Hippocampal formation (tissue), 2 donors: ENCODE measurements around the gene CDSN.
"Not testable (repeated sequence)": the region's sequence is repeated elsewhere in the genome, so short reads cannot be mapped to it uniquely, and the experiment has no call there.

Experiments
- DNase-seq, 2 donors: peaks; one replicate each; lab custom pipeline; 2025; lab: John Stamatoyannopoulos, UW

Gene CDSN

GRCh38 chr6:31120151-31120915 lies at the start of gene CDSN:
CDSN (minus strand) TSS chr6:31120446; CDS start chr6:31120419, 27 bp downstream.
- DNase-seq, result no peak

- no peak for DNase-seq
Observed at GRCh38 chr6:31169123-31169857, 49.0 kb upstream of the CDSN start.

- no peak for DNase-seq
Observed at GRCh38 chr6:31168606-31169005, 48.4 kb upstream of the CDSN start.

- DNase-seq, result no peak
Observed at GRCh38 chr6:31165986-31166385, 45.7 kb upstream of the CDSN start.

GRCh38 chr6:31165064-31165832 lies 45.0 kb upstream of the CDSN start:
- not testable (repeated sequence) for DNase-seq

- not testable (repeated sequence) for DNase-seq
Observed at GRCh38 chr6:31164475-31165063, 44.3 kb upstream of the CDSN start.

GRCh38 chr6:31163922-31164321 lies 43.7 kb upstream of the CDSN start:
- no peak for DNase-seq

GRCh38 chr6:31162463-31163165 lies 42.4 kb upstream of the CDSN start:
- DNase-seq, result no peak

- DNase-seq, result no peak
Observed at GRCh38 chr6:31161216-31162126, 41.2 kb upstream of the CDSN start.

GRCh38 chr6:31158863-31159855 lies 38.9 kb upstream of the CDSN start:
- DNase-seq, result no peak

GRCh38 chr6:31158140-31158862 lies 38.1 kb upstream of the CDSN start, which contains the start of gene TCF19:
TCF19 (plus strand) TSS chr6:31158589; CDS start chr6:31159470, 881 bp downstream.
- peak; percentile 97 for DNase-seq

GRCh38 chr6:31157513-31158139 lies 37.4 kb upstream of the CDSN start, which contains the start of gene CCHCR1:
CCHCR1 (minus strand) TSS chr6:31157802; CDS start chr6:31157600, 202 bp downstream.
- DNase-seq, result no peak

- no peak for DNase-seq
Observed at GRCh38 chr6:31156641-31157040, 36.4 kb upstream of the CDSN start.

- no peak for DNase-seq
Observed at GRCh38 chr6:31154436-31154835, 34.2 kb upstream of the CDSN start.

GRCh38 chr6:31152781-31153180 lies 32.5 kb upstream of the CDSN start:
- DNase-seq, result no peak

- DNase-seq, result no peak
Observed at GRCh38 chr6:31149827-31150447, 29.7 kb upstream of the CDSN start.

- no peak for DNase-seq
Observed at GRCh38 chr6:31145386-31145785, 25.1 kb upstream of the CDSN start.
